H9 (cell line): Measurements from ENCODE around the gene NOTCH1. TPM values are rescaled to one million over a fixed set of nuclear protein-coding genes. Genes with fewer than 3 reads are reported as not detected.

Experiments
- DNase-seq: peaks from one replicate; pipeline ENCODE4 v3.0.0-alpha.2; 2017
- H2AFZ ChIP-seq: one replicate; pipeline ENCODE4 v1.6.1; 2013; ENCODE audit warnings: mild to moderate bottlenecking, low read length, control low read depth, moderate library complexity
- H2AK5ac ChIP-seq: 2 replicates; pipeline ENCODE4 v1.6.1; 2013; ENCODE audit warnings: low read length, control low read depth, mixed read lengths; ENCODE audit not compliant: insufficient read length
- H2BK120ac ChIP-seq: one replicate; pipeline ENCODE4 v1.6.1; 2013; ENCODE audit warnings: low read depth, mild to moderate bottlenecking, low read length, control low read depth, inconsistent platforms; ENCODE audit not compliant: poor library complexity, severe bottlenecking
- H2BK12ac ChIP-seq: 2 replicates; pipeline ENCODE4 v1.6.1; 2013; ENCODE audit warnings: low read length, control low read depth, mixed read lengths, low read depth; ENCODE audit not compliant: insufficient read length
- H2BK15ac ChIP-seq: 2 replicates; pipeline ENCODE4 v1.6.1; 2013; ENCODE audit warnings: low read depth, low read length, control low read depth
- H2BK20ac ChIP-seq: one replicate; pipeline ENCODE4 v1.6.1; 2013; ENCODE audit warnings: low read depth, mild to moderate bottlenecking, low read length, control low read depth, inconsistent platforms; ENCODE audit not compliant: poor library complexity, severe bottlenecking
- H2BK5ac ChIP-seq: 2 replicates; pipeline ENCODE4 v1.6.1; 2013; ENCODE audit warnings: low read length, control low read depth, mixed read lengths; ENCODE audit not compliant: insufficient read length
- H3K14ac ChIP-seq: 2 replicates; pipeline ENCODE4 v1.6.1; 2013; ENCODE audit warnings: low read length, control low read depth; ENCODE audit not compliant: insufficient read depth
- H3K18ac ChIP-seq: 2 replicates; pipeline ENCODE4 v1.6.1; 2013; ENCODE audit warnings: low read depth, mild to moderate bottlenecking, mixed read lengths, low read length, control low read depth; ENCODE audit not compliant: insufficient read length
- H3K23ac ChIP-seq: 2 replicates; pipeline ENCODE4 v1.6.1; 2013; ENCODE audit warnings: low read length, control low read depth, mixed read lengths, low read depth; ENCODE audit not compliant: insufficient read length
- H3K23me2 ChIP-seq: 2 replicates; pipeline ENCODE4 v1.6.1; 2013; ENCODE audit warnings: low read depth, mild to moderate bottlenecking, mixed read lengths, low read length, control low read depth; ENCODE audit not compliant: insufficient read length, poor library complexity, severe bottlenecking
- H3K27ac ChIP-seq: 2 replicates; pipeline ENCODE4 v1.5.1; 2013; ENCODE audit warnings: low read length, control low read depth, mixed read lengths, low read depth; ENCODE audit not compliant: insufficient read length
- H3K27me3 ChIP-seq: 2 replicates; pipeline ENCODE4 v1.6.1; 2013; ENCODE audit warnings: low read length, control low read depth, inconsistent platforms; ENCODE audit not compliant: insufficient read depth
- H3K4ac ChIP-seq: 2 replicates; pipeline ENCODE4 v1.6.1; 2013; ENCODE audit warnings: low read depth, mild to moderate bottlenecking, control low read depth, inconsistent platforms, low read length, moderate library complexity
- H3K4me1 ChIP-seq: 2 replicates; pipeline ENCODE4 v1.6.1; 2013; ENCODE audit warnings: low read length, control low read depth, inconsistent platforms; ENCODE audit not compliant: insufficient read depth
- H3K4me2 ChIP-seq: 2 replicates; pipeline ENCODE4 v1.6.1; 2013; ENCODE audit warnings: low read length, control low read depth, mixed read lengths; ENCODE audit not compliant: insufficient read length, insufficient read depth
- H3K56ac ChIP-seq: 2 replicates; pipeline ENCODE4 v1.6.1; 2013; ENCODE audit warnings: low read depth, mild to moderate bottlenecking, mixed read lengths, low read length, control low read depth; ENCODE audit not compliant: insufficient read length
- H3K79me1 ChIP-seq: 2 replicates; pipeline ENCODE4 v1.6.1; 2013; ENCODE audit warnings: low read depth, mild to moderate bottlenecking, moderate library complexity, low read length, control low read depth, inconsistent platforms; ENCODE audit not compliant: insufficient read depth, poor library complexity, severe bottlenecking
- H3K79me2 ChIP-seq: 2 replicates; pipeline ENCODE4 v1.6.1; 2013; ENCODE audit warnings: low read length, control low read depth, inconsistent platforms; ENCODE audit not compliant: insufficient read depth
- H3K9ac ChIP-seq: 2 replicates; pipeline ENCODE4 v1.6.1; 2013; ENCODE audit warnings: low read length, control low read depth, mixed read lengths; ENCODE audit not compliant: insufficient read length; ENCODE audit errors: extremely low read depth
- H3K9me3 ChIP-seq: one replicate; pipeline ENCODE4 v1.6.1; 2013; ENCODE audit warnings: low read depth, low read length, inconsistent platforms; ENCODE audit not compliant: control insufficient read depth
- H3T11ph ChIP-seq: one replicate; pipeline ENCODE4 v1.6.1; 2013; ENCODE audit warnings: mild to moderate bottlenecking, low read length, control low read depth, inconsistent platforms
- H4K20me1 ChIP-seq: one replicate; pipeline ENCODE4 v1.6.1; 2013; ENCODE audit not compliant: control insufficient read depth, insufficient read length, insufficient read depth
- H4K5ac ChIP-seq: 2 replicates; pipeline ENCODE4 v1.6.1; 2013; ENCODE audit warnings: low read depth, mild to moderate bottlenecking, mixed read lengths, low read length, control low read depth; ENCODE audit not compliant: insufficient read length
- H4K8ac ChIP-seq: replicated peaks from 2 replicates; pipeline ENCODE4 v1.6.1; 2013; ENCODE audit warnings: low read length, control low read depth, mixed read lengths, low read depth; ENCODE audit not compliant: insufficient read length
- H4K91ac ChIP-seq: 2 replicates; pipeline ENCODE4 v1.6.1; 2013; ENCODE audit warnings: low read depth, mild to moderate bottlenecking, moderate library complexity, mixed read lengths, low read length, control low read depth; ENCODE audit not compliant: insufficient read length
- H3K27ac Mint-ChIP-seq, 3 experiments: 2 replicates in 2 of 3; 3 replicates in 1 of 3; pipeline ENCODE4 v1.8.0; 2020 to 2021; ENCODE audit warnings: mixed read lengths in 3 of 3, mild to moderate bottlenecking in 1 of 3, moderate library complexity in 1 of 3
- H3K27me3 Mint-ChIP-seq: 2 replicates; pipeline ENCODE4 v1.8.0; 2021; ENCODE audit warnings: low read depth, mild to moderate bottlenecking, moderate library complexity, mixed read lengths
- H3K36me3 Mint-ChIP-seq, 3 experiments: 2 replicates in 2 of 3; 3 replicates in 1 of 3; pipeline ENCODE4 v1.8.0; 2020 to 2021; ENCODE audit warnings: low read depth in 3 of 3, mixed read lengths in 3 of 3; ENCODE audit not compliant: insufficient read depth in 1 of 3
- H3K4me1 Mint-ChIP-seq, 2 experiments: 2 replicates each; pipeline ENCODE4 v1.8.0; 2020; ENCODE audit warnings: mixed read lengths in 2 of 2
- H3K4me3 Mint-ChIP-seq, 2 experiments: 2 replicates in 1 of 2; 3 replicates in 1 of 2; pipeline ENCODE4 v1.8.0; 2020 to 2021; ENCODE audit warnings: mild to moderate bottlenecking in 2 of 2, mixed read lengths in 2 of 2, moderate library complexity in 1 of 2
- H3K9me3 Mint-ChIP-seq, 2 experiments: 2 replicates in 1 of 2; 3 replicates in 1 of 2; pipeline ENCODE4 v1.8.0; 2020; ENCODE audit warnings: mild to moderate bottlenecking in 2 of 2, mixed read lengths in 2 of 2, moderate library complexity in 1 of 2
- WGBS: extraction: QIAGEN DNeasy Blood & Tissue Kit; methylation state at CpG from one replicate; pipeline ENCODE4 v1.1.7; 2013; ENCODE audit warnings: missing lambda C conversion rate, low lambda C conversion rate, mixed read lengths; ENCODE audit not compliant: insufficient read length; ENCODE audit errors: extremely low coverage; 5-methylcytosine and 5-hydroxymethylcytosine counted together
- total RNA-seq: library from RNA; stranded (reverse); gene quantifications from 2 replicates; pipeline ENCODE4 v1.2.1, GENCODE V29; 2021
- TF ChIP-seq, protein P1 (sequence below): fragments of 200-600 bp; sonication (generic); conservative IDR thresholded peaks from 3 replicates; pipeline ENCODE4 v1.8.0; 2021; ENCODE audit warnings: antibody characterized with exemption, mild to moderate bottlenecking

The NOTCH1 gene
- total RNA-seq, 1 experiment from 2014 or later, result 71.6 TPM

DNA sequence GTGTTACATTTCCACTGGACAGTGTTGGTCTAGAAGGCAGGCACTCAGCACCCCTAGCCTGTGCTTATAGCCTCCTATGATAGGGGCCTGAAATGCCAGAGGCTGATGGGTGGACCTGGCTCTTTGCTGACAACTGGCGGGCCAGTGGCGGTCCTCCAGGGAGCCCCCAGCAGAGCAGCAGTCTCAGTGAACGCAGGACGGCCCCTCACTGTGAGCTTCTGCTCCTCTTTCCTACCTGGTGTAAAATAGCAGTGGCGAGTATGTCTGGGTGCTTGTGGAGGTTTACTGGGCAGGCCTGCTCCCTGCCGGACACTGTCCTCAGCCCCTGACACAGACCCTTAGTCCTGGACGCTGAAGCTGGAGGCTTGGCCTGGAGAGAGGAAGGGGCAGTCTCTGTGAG is 59.7 kb downstream of the NOTCH1 start:
- no CpG with 5 or more reads among the region's 7 CpGs for WGBS
- Histone ChIP-seq H4K8ac (no peak overlapping the region), H3K18ac (no peak overlapping the region), H3K23me2 (peaks cover 11% of the 10 kb centered on the region), H3K79me2 (peaks cover 12% of the 10 kb centered on the region), H4K5ac (no peak overlapping the region), H3K23ac (no peak overlapping the region), H3K9ac (no peak overlapping the region), H3K27me3 (no peaks in the 10 kb centered on the region), H2BK20ac (no peak overlapping the region), H2BK12ac (no peak overlapping the region), H3K14ac (no peak overlapping the region), H3K27ac (no peak overlapping the region), H2BK15ac (no peak overlapping the region), H4K91ac (no peak overlapping the region), H3K79me1 (peaks cover 4% of the 10 kb centered on the region), H2BK5ac (no peak overlapping the region), H3K56ac (no peak overlapping the region), H3K4me2 (no peak overlapping the region), H2AK5ac (no peak overlapping the region), H3T11ph (no peak overlapping the region), H3K9me3 (no peaks in the 10 kb centered on the region), H2BK120ac (no peak overlapping the region), H4K20me1 (no peaks in the 10 kb centered on the region), H2AFZ (no peak overlapping the region), H3K4me1 (peaks cover 3% of the 10 kb centered on the region; the same call in 1 of the 2 replicates), H3K4ac (no peak overlapping the region)
- Mint-ChIP-seq H3K36me3 (peaks cover 0 to 2% (median 0%) of the 10 kb centered on the region in 3 experiments; a peak in 1 of 7 replicates), H3K4me1 (peaks cover 7 to 12% of the 10 kb centered on the region in 2 experiments), H3K4me3 (no peak overlapping the region; a peak in 1 of 5 replicates), H3K9me3 (no peaks in the 10 kb centered on the region; a peak in 1 of 5 replicates), H3K27me3 (no peaks in the 10 kb centered on the region; the same call in 1 of the 2 replicates), H3K27ac (peak overlapping the region in 2 of 3 experiments; percentile 11 to 22; a peak in 2 of 7 replicates)
- TF ChIP-seq, protein P1, sequence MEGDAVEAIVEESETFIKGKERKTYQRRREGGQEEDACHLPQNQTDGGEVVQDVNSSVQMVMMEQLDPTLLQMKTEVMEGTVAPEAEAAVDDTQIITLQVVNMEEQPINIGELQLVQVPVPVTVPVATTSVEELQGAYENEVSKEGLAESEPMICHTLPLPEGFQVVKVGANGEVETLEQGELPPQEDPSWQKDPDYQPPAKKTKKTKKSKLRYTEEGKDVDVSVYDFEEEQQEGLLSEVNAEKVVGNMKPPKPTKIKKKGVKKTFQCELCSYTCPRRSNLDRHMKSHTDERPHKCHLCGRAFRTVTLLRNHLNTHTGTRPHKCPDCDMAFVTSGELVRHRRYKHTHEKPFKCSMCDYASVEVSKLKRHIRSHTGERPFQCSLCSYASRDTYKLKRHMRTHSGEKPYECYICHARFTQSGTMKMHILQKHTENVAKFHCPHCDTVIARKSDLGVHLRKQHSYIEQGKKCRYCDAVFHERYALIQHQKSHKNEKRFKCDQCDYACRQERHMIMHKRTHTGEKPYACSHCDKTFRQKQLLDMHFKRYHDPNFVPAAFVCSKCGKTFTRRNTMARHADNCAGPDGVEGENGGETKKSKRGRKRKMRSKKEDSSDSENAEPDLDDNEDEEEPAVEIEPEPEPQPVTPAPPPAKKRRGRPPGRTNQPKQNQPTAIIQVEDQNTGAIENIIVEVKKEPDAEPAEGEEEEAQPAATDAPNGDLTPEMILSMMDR, result no peak
- no peak for DNase-seq
